NCI-H1930 (cell line): Measurements from ENCODE around the gene MRPS27.
"Not testable (repeated sequence)": the region's sequence is repeated elsewhere in the genome, so short reads cannot be mapped to it uniquely, and the experiment has no call there.

ENCODE experiments used
- DNase-seq, 2 experiments: peaks; one replicate each; lab custom pipeline; 2025; lab: John Stamatoyannopoulos, UW

MRPS27 gene

GRCh38 chr5:72203251-72203845 is 116.7 kb downstream of the MRPS27 start:
- no peak for DNase-seq

GRCh38 chr5:72202331-72202825 is 117.7 kb downstream of the MRPS27 start:
- no peak for DNase-seq

GRCh38 chr5:72199681-72200080 is 120.4 kb downstream of the MRPS27 start:
- DNase-seq: no peak

GRCh38 chr5:72197393-72197792 is 122.6 kb downstream of the MRPS27 start:
- DNase-seq: no peak

GRCh38 chr5:72195581-72195980 is 124.5 kb downstream of the MRPS27 start:
- DNase-seq: no peak

- DNase-seq: no peak
Measured at GRCh38 chr5:72194846-72195245, 125.2 kb downstream of the MRPS27 start.

- no peak for DNase-seq
Measured at GRCh38 chr5:72191404-72191803, 128.6 kb downstream of the MRPS27 start.

- no peak for DNase-seq
Measured at GRCh38 chr5:72189146-72189545, 130.9 kb downstream of the MRPS27 start.

- no peak for DNase-seq
Measured at GRCh38 chr5:72188166-72188565, 131.9 kb downstream of the MRPS27 start.

GRCh38 chr5:72187388-72188075 is 132.5 kb downstream of the MRPS27 start:
- no peak for DNase-seq

- no peak for DNase-seq
Measured at GRCh38 chr5:72185496-72186329, 134.3 kb downstream of the MRPS27 start.

- DNase-seq: no peak
Measured at GRCh38 chr5:72184408-72184807, 135.6 kb downstream of the MRPS27 start.

- no peak for DNase-seq
Measured at GRCh38 chr5:72183101-72183520, 136.9 kb downstream of the MRPS27 start.

GRCh38 chr5:72182686-72183085 is 137.4 kb downstream of the MRPS27 start:
- DNase-seq: no peak

GRCh38 chr5:72180925-72181324 is 139.1 kb downstream of the MRPS27 start:
- DNase-seq: no peak

GRCh38 chr5:72179816-72180440 is 140.1 kb downstream of the MRPS27 start:
- DNase-seq: no peak

GRCh38 chr5:72179028-72179815 is 140.8 kb downstream of the MRPS27 start:
- no peak for DNase-seq

GRCh38 chr5:72177538-72177937 is 142.5 kb downstream of the MRPS27 start:
- no peak for DNase-seq

GRCh38 chr5:72172786-72173185 is 147.3 kb downstream of the MRPS27 start:
- DNase-seq: no peak

- no peak for DNase-seq
Measured at GRCh38 chr5:72171667-72172066, 148.4 kb downstream of the MRPS27 start.

- not testable (repeated sequence) for DNase-seq
Measured at GRCh38 chr5:72171181-72171580, 148.9 kb downstream of the MRPS27 start.
